Measurements from ENCODE around the gene TFDP1.

The TFDP1 gene

GRCh38 chr13:113671066-113672001, 86.8 kb downstream of the TFDP1 start:
- H3K27ac ChIP-seq: no peak overlapping the region
- no peak for DNase-seq (ENCODE audit: low read depth, low spot score)

- no peak for DNase-seq (ENCODE audit: low read depth, low spot score)
- no peak overlapping the region for H3K27ac ChIP-seq
Measured at GRCh38 chr13:113672002-113672651, 87.6 kb downstream of the TFDP1 start.

Measured in epithelial cell of prostate (primary cell).